8988T (cell line): ENCODE data around the gene WWC2.
"Not testable (repeated sequence)": the region's sequence is repeated elsewhere in the genome, so short reads cannot be mapped to it uniquely, and the experiment has no call there.

Experiments used
- DNase-seq: peaks from one replicate; pipeline ENCODE4 v3.0.0; 2011

WWC2 gene

GRCh38 chr4:183175631-183176232 lies 76.7 kb downstream of the WWC2 start:
- no peak for DNase-seq

DNA sequence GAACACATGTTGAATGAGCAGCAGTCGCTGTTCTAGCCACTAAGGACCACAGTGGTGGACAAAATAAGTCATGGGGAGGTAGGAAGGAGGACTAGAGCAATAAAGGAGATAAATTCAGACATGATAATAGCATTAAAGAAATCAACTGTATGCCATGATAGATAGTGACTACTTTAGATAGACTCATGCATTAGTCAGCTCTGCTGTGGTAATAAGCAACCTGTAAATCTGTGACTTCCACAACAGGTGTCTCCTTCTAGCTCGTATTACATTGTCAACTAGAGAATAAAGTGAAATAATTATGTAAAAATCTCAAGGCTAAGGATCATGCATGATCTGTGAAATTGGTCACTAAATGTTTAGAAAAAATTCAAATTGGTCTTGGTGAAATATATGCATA lies 77.9 kb downstream of the WWC2 start:
- no peak for DNase-seq

DNA sequence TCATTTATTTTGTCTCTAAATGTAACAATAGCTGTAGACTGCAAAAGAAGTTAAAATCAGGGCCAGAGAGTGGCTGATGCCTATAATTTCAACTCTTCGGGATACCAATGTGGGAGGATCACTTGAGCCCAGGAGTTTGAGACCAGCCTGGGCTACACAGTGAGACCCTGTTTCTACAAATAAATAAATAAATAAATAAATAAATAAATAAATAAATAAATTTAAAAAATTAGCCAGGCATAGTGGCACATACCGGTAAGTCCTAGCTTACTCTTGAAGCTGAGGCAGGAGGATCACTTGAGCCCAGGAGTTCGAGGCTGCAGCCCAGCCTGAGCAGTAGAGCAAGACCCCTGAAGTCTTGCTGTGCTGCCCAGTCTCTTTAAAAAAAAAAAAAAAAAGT lies 79.1 kb downstream of the WWC2 start:
- no peak for DNase-seq

DNA sequence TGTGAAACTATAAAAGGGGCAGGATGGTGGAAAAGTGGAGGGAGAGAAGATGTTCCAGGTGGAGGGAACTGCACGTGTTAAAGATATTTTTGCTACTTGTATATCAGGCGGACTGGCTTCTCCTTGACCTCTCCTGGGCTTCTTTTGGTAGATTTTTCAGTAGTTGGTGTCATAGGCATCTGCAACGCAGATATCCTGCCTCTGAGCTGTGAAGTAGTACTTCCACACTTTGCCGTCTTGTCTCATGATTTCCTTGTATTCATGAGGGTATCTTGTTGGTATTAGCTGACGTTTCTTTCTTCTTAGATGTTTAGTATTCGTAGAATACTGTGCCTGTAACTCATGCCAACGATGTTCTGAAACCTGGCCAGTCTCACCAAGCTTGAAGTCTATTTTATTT lies 81.0 kb downstream of the WWC2 start:
- DNase-seq: no peak

DNA sequence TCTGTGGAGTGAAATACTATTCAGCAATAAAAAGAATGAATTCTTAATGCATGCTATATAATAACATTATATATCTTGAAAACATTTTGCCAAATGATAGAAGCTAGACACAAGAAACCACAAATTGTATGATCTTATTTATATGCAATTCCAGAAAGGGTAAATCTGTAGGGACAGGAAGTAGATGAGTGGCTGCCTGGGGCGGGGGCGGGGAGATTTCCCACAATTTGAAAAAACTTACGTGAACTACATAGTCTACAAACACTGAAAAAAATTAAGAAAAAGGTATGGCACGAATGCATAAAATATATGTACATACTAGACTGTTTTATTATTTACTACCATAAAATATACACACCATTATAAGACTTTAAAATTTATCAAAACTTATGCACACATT lies 81.6 kb downstream of the WWC2 start:
- no peak for DNase-seq

GRCh38 chr4:183181081-183181480 lies 82.0 kb downstream of the WWC2 start:
- no peak for DNase-seq

DNA sequence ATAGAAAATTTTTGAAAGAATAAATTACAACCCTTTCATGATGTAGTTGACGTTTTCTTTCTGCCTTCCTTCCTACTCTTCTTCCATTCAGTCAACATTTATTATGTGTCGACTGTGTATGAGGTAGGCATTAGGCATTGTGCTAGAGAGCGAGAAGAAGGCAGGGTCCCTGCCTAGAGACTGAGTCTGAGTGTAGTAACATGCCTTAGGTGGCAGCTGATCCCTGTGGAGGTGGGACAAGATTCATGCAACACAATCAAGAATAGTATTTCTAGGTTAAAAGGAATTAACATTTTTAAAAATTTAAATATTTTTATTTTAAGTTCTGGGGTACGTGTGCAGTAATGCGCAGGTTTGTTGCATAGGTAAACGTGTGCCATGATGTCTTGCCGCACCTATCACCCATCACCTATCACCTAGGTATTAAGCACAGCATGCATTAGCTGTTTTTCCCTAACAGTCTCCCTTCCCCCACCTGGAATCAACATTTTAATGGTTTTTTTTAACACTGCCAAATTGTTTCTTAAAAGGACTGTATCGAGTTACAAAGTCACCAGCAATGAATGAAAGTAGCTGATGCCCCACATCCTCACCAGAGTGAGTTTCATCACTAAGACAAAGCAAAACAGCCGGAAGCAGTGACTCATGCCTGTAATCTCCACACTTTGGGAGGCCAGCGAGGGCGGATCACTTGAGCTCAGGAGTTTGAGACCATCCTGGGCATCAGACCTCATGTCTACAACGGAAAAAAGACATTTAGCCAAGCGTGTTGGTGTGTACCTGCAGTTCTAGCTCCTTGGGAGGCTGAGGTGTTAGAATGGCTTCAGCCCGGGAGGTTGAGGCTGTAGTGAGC lies 84.0 kb downstream of the WWC2 start:
- no peak for DNase-seq

DNA sequence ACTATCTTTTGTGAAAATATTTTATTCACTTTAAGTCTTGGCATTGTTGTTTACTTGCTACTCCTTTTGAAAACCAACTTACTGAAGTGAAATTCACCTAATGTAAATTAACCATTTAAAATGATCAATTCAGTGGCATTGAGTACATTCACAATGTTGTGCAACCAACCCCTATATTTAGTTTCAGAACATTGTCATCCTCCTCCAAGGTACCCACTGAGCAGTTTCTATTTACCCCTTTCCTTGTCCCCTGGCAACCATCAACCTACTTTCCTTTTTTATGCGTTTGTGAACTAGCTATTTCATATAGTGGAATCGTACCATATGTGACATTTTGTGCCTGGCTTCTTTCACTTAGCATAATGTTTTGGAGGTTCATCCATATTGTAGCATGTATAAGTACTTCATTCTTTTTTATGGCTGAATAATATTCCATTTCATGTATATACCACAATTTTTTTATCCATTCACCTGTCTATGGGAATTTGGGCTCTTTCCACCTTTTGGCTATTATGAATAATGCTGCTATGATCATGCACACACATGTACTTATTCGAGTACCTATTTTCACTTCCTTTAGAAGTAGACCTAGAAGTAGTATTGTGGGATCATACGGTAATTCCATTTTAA lies 85.0 kb downstream of the WWC2 start:
- no peak for DNase-seq

GRCh38 chr4:183185018-183185417 lies 86.0 kb downstream of the WWC2 start:
- no peak for DNase-seq

DNA sequence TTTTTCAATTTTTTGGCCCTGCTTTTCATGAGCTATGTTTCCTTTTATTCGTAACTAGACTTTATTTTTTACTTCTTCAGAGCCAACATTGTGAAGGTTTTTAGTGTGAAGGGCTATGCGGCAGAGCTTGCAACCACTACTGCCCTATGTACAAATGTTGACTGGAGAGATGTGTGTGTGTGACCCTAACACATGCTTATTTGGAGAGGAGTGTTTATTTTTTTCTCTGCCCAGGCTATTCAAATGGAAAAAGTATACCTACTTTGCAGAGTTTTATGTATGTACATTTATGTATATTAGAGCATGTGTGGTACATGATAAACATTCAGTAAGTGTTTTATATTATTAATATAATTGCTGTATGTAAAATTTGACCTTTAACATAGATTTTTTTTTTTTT lies 86.5 kb downstream of the WWC2 start:
- no peak for DNase-seq

GRCh38 chr4:183186813-183187212 lies 87.8 kb downstream of the WWC2 start:
- DNase-seq: no peak

DNA sequence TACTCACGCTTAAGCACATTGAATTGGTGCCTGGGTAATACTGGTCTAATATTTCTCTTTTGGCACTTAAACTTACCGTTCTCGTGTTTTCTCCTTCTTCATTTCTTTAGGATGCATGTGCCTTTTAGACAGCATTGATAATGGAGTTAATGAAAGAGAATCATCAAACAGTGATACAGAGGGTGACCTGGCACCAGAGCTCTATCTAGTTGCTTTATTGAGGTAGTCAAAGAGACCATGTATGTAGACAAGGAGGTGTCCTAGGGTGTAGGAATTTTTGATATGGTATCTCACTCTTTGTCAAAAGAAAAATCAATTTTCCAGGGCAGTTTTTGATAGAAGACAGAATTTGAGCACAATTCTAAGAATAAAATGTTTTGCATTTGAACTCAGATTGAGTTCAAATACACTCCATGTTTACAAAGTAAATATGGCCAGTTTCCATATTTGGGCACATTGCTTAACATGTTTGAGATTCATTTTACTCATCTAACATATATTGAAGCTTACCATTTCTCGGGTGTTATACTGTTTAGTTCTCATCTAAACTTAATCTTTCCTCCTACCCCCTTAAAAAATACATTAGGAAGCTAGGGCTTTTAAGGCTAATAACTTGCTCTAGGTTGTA lies 92.0 kb downstream of the WWC2 start:
- no peak for DNase-seq

GRCh38 chr4:183191630-183192029 lies 92.6 kb downstream of the WWC2 start:
- DNase-seq: no peak

DNA sequence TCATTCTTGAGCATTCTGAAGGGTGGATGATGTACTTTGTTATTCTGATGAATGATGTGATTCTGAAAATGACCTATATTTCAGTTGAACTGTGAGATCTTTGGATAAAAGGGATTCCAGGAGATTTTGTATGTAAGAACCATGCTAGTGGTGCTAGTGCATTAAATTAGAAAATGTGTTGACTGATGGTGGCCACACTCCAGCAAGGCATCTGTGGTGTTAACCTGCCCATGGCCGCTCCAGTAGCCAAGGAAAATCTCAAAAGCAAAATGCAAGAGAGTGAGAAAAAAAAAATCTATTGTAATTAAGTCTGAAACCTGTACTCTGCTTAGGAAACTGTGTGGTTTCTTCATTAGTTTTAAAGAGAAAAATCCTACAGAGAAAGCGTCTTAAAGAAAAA lies 93.5 kb downstream of the WWC2 start:
- DNase-seq: no peak

DNA sequence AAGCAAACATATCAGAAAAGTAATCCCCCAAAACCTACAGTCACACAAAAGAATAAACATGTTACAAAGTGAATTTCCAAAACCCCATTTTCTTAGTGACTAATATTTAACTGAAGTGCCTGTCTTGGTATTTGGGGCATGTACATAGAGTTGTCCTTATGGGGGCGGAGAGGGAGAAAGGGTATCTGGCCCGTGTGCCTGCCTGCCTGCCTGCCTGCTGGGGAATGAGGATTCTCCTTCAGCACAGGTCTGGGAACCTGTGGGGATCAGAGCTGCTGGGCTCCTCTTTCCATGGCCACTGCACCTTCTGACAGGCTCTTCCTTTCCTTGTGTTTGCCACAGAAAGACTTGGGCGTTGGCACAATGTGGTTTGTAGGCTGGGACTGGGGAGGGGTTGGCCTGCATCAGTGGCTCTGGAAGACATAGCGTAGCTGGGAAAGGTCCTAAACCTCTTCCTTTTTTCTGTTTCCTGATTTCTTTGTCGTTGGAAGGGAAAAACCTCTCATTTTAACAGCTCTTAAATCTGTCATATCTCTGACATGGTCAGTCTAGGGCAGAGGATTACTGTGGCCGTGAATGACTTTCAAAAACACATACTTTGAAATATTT lies 94.8 kb downstream of the WWC2 start:
- DNase-seq: not testable (repeated sequence)

GRCh38 chr4:183195534-183195933 lies 96.5 kb downstream of the WWC2 start:
- DNase-seq: no peak

GRCh38 chr4:183197140-183197539 lies 98.1 kb downstream of the WWC2 start:
- no peak for DNase-seq

GRCh38 chr4:183200453-183200852 lies 101.4 kb downstream of the WWC2 start:
- no peak for DNase-seq

DNA sequence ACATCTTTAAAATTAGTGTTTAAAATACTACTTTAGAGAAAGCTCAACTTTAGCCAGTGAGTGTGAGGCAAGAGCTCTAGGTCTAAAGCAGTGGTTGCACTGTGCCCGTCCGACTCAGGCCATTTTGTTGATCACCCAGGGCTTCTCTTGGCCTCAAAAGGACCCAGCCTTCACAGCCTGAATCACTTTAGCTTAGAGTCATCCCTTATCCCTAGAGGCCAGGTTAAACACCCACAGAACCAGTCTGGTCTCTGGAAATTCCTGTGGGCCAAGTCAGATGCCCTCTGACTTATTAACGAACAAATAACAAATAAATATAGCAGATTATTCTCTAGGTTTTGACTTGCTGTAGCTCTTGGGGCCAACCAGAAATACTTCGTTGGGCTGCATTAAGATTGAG lies 102.3 kb downstream of the WWC2 start:
- DNase-seq: no peak

- no peak for DNase-seq
Observed at GRCh38 chr4:183202523-183202922, 103.5 kb downstream of the WWC2 start.

- no peak for DNase-seq
Observed at GRCh38 chr4:183204793-183205192, 105.7 kb downstream of the WWC2 start.

GRCh38 chr4:183205193-183205592 lies 106.1 kb downstream of the WWC2 start:
- DNase-seq: no peak

- DNase-seq: no peak
Observed at GRCh38 chr4:183205709-183206108, 106.7 kb downstream of the WWC2 start.
